NT2/D1 (cell line): ENCODE results near the gene TRA2A.

Experiments
- DNase-seq: peaks from one replicate; pipeline ENCODE4 v3.0.0-alpha.2; 2011; ENCODE audit warnings: low read depth, low spot score
- H3K27me3 ChIP-seq: 2 replicates; pipeline ENCODE4 v1.6.0; 2011; ENCODE audit warnings: mild to moderate bottlenecking; ENCODE audit not compliant: insufficient read length, insufficient read depth
- H3K36me3 ChIP-seq: 2 replicates; pipeline ENCODE4 v1.6.1; 2011; ENCODE audit warnings: mild to moderate bottlenecking, low read length, mixed read lengths; ENCODE audit not compliant: insufficient read depth, insufficient read length
- H3K4me1 ChIP-seq: 2 replicates; pipeline ENCODE4 v1.5.1; 2011; ENCODE audit not compliant: insufficient read depth, insufficient read length
- H3K4me3 ChIP-seq: 2 replicates; pipeline ENCODE4 v1.5.1; 2011; ENCODE audit warnings: low read depth; ENCODE audit not compliant: insufficient read length
- H3K9ac ChIP-seq: 2 replicates; pipeline ENCODE4 v1.6.0; 2011; ENCODE audit warnings: low read depth; ENCODE audit not compliant: insufficient read length
- H3K9me3 ChIP-seq: 2 replicates; pipeline ENCODE4 v1.5.1; 2011; ENCODE audit warnings: mild to moderate bottlenecking, low read length; ENCODE audit not compliant: insufficient read depth
- SUZ12 ChIP-seq: IDR thresholded peaks from 2 replicates; pipeline ENCODE4 v1.6.1; 2011; ENCODE audit not compliant: insufficient read length, insufficient read depth; ENCODE audit errors: extremely low read depth
- YY1 ChIP-seq: IDR thresholded peaks from 2 replicates; pipeline ENCODE4 v1.6.1; 2011; ENCODE audit not compliant: insufficient read length, insufficient read depth
- ZNF274 ChIP-seq: IDR thresholded peaks from 2 replicates; pipeline ENCODE4 v1.6.1; 2011; ENCODE audit warnings: mild to moderate bottlenecking, low read depth, low read length

The TRA2A gene

GRCh38 chr7:23542752-23543151 lies 11.0 kb upstream of the TRA2A start:
- H3K9ac ChIP-seq, result no peak overlapping the region
- peaks cover 9% of the 10 kb centered on the region; the same call in 1 of the 2 replicates for H3K9me3 ChIP-seq
- no peaks in the 10 kb centered on the region for H3K27me3 ChIP-seq
- TF ChIP-seq YY1 (no peak), SUZ12 (no peak), ZNF274 (no peak)
- H3K4me1 ChIP-seq, result no peaks in the 10 kb centered on the region
- H3K36me3 ChIP-seq, result no peaks in the 10 kb centered on the region
- no peak for DNase-seq
- H3K4me3 ChIP-seq, result no peak overlapping the region

DNA sequence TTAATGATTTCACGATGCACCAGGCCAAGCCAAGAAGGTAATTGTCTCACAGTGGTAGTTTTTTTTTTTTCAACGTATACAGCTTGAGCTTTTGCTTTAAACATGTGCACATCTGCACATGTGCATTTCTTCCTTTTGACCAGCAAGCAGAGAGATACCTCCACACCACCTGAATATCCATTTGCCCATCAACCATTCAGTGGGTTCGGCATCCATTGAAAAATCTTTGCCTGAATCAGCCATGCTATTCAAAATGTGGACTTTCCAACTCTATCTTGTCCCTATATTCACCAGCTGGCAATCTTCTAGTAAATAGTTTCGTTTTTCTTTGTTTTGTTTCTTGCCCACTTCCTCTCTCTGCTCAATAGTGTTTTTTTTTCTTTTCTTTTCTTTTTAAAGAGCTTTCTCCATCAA lies 7.7 kb upstream of the TRA2A start:
- no peak for TF ChIP-seq SUZ12
- TF ChIP-seq ZNF274, result no peak
- no peak for TF ChIP-seq YY1
- Histone ChIP-seq H3K27me3 (no peaks in the 10 kb centered on the region), H3K4me1 (no peaks in the 10 kb centered on the region), H3K4me3 (no peak overlapping the region), H3K36me3 (no peaks in the 10 kb centered on the region), H3K9me3 (peaks cover 9% of the 10 kb centered on the region; the same call in 1 of the 2 replicates), H3K9ac (no peak overlapping the region)
- no peak for DNase-seq

DNA sequence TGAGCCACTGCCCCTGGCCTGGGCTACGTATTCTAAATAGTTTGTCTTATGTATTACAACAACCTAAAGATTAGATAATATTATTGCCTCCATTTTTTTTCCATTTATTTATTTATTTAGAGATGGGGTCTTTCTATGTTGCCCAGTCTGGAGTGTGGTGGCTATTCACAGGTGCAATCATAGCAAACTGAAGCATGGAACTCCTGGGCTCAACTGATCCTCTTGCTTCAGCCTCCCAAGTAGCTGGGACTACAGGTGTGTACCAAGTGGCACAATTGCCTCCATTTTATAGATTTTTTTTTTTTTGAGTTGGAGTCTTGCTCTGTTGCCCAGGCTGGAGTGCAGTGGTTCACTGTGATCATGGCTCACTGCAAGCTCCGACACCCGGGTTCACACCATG lies 6.5 kb upstream of the TRA2A start:
- Histone ChIP-seq H3K4me3 (no peak overlapping the region), H3K9me3 (peaks cover 9% of the 10 kb centered on the region; the same call in 1 of the 2 replicates), H3K9ac (no peak overlapping the region), H3K27me3 (no peaks in the 10 kb centered on the region), H3K36me3 (no peaks in the 10 kb centered on the region), H3K4me1 (no peaks in the 10 kb centered on the region)
- DNase-seq, result no peak
- no peak for TF ChIP-seq YY1
- TF ChIP-seq SUZ12, result no peak
- TF ChIP-seq ZNF274, result no peak

- no peak for TF ChIP-seq YY1
- no peak for TF ChIP-seq SUZ12
- TF ChIP-seq ZNF274, result no peak
- Histone ChIP-seq H3K36me3 (peaks cover 16% of the 10 kb centered on the region), H3K9me3 (no peaks in the 10 kb centered on the region), H3K4me3 (no peak overlapping the region), H3K27me3 (no peaks in the 10 kb centered on the region), H3K9ac (no peak overlapping the region), H3K4me1 (no peaks in the 10 kb centered on the region)
- DNase-seq, result no peak
These were observed 1.4 kb upstream of the TRA2A start for GRCh38 chr7:23533238-23533604.

- TF ChIP-seq SUZ12, result no peak
- no peak for TF ChIP-seq ZNF274
- no peak for TF ChIP-seq YY1
- H3K27me3 ChIP-seq, result no peaks in the 10 kb centered on the region
- peaks cover 16% of the 10 kb centered on the region for H3K36me3 ChIP-seq
- peak overlapping the region; percentile 96 for H3K4me3 ChIP-seq
- DNase-seq, result no peak
- peak overlapping the region; percentile 99 for H3K9ac ChIP-seq
- no peaks in the 10 kb centered on the region for H3K9me3 ChIP-seq
- H3K4me1 ChIP-seq, result no peaks in the 10 kb centered on the region
These were observed 883 bp upstream of the TRA2A start for GRCh38 chr7:23532490-23533237.

GRCh38 chr7:23531050-23531793 lies 559 bp downstream of the TRA2A start:
- H3K4me1 ChIP-seq, result no peaks in the 10 kb centered on the region
- H3K9ac ChIP-seq, result peak overlapping the region; percentile 99
- H3K27me3 ChIP-seq, result no peaks in the 10 kb centered on the region
- H3K4me3 ChIP-seq, result peak overlapping the region; percentile 96
- TF ChIP-seq SUZ12, result no peak
- no peak for TF ChIP-seq ZNF274
- no peak for TF ChIP-seq YY1
- no peaks in the 10 kb centered on the region for H3K9me3 ChIP-seq
- peaks cover 19% of the 10 kb centered on the region for H3K36me3 ChIP-seq
- DNase-seq, result peak; percentile 38

GRCh38 chr7:23530405-23530804 lies 1.4 kb downstream of the TRA2A start:
- Histone ChIP-seq H3K9ac (peak overlapping the region; percentile 99), H3K27me3 (no peaks in the 10 kb centered on the region), H3K36me3 (peaks cover 19% of the 10 kb centered on the region), H3K9me3 (no peaks in the 10 kb centered on the region), H3K4me3 (peak overlapping the region; percentile 96), H3K4me1 (no peaks in the 10 kb centered on the region)
- peak; percentile 23 for DNase-seq
- TF ChIP-seq YY1, result no peak
- TF ChIP-seq SUZ12, result no peak
- no peak for TF ChIP-seq ZNF274
